Stimulated activated CD4-positive, alpha-beta T cell treated with anti-CD3 and anti-CD28 coated beads, Interleukin-15, amount 100 ng/mL, for 48 hours (primary cell): ENCODE data around the gene ADAM11.

Experiments
- DNase-seq, 2 donors: peaks; one replicate each; pipeline ENCODE4 v3.0.0-alpha.2; 2020; ENCODE audit warnings: low read depth in 2 of 2

The ADAM11 gene

GRCh38 chr17:44775136-44775837 is 16.5 kb downstream of the ADAM11 start:
- DNase-seq: peak; percentile 94 to 98

GRCh38 chr17:44775838-44776621 is 17.2 kb downstream of the ADAM11 start:
- DNase-seq: no peak

GRCh38 chr17:44776628-44777393 is 18.0 kb downstream of the ADAM11 start:
- no peak for DNase-seq

- no peak for DNase-seq
Observed at GRCh38 chr17:44777394-44778348, 18.9 kb downstream of the ADAM11 start.

GRCh38 chr17:44778656-44779210 is 19.9 kb downstream of the ADAM11 start:
- DNase-seq: no peak

GRCh38 chr17:44779211-44780025 is 20.6 kb downstream of the ADAM11 start:
- DNase-seq: peak; percentile 60 to 78

GRCh38 chr17:44780161-44780560 is 21.4 kb downstream of the ADAM11 start:
- DNase-seq: no peak

- no peak for DNase-seq
Observed at GRCh38 chr17:44780845-44781480, 22.2 kb downstream of the ADAM11 start.

- DNase-seq: no peak
Observed at GRCh38 chr17:44781551-44782325, 22.9 kb downstream of the ADAM11 start.

- DNase-seq: no peak
Observed at GRCh38 chr17:44782326-44782850, 23.6 kb downstream of the ADAM11 start.

- no peak for DNase-seq
Observed at GRCh38 chr17:44785921-44786320, 27.1 kb downstream of the ADAM11 start.

- no peak for DNase-seq
Observed at GRCh38 chr17:44786551-44787081, 27.8 kb downstream of the ADAM11 start.

GRCh38 chr17:44787271-44787940 is 28.6 kb downstream of the ADAM11 start:
- DNase-seq: no peak

GRCh38 chr17:44788139-44788538 is 29.4 kb downstream of the ADAM11 start:
- no peak for DNase-seq

- no peak for DNase-seq
Observed at GRCh38 chr17:44792276-44792675, 33.5 kb downstream of the ADAM11 start.

- DNase-seq: no peak
Observed at GRCh38 chr17:44793885-44794842, 35.4 kb downstream of the ADAM11 start.
